ENCODE results near the gene CLIC5. TPM values are rescaled to one million over a fixed set of nuclear protein-coding genes. Genes with fewer than 3 reads are reported as not detected.

CLIC5 gene
- total RNA-seq, 4 donors from 2014 or later = 1.2 to 1.9 (median 1.4) TPM

DNA sequence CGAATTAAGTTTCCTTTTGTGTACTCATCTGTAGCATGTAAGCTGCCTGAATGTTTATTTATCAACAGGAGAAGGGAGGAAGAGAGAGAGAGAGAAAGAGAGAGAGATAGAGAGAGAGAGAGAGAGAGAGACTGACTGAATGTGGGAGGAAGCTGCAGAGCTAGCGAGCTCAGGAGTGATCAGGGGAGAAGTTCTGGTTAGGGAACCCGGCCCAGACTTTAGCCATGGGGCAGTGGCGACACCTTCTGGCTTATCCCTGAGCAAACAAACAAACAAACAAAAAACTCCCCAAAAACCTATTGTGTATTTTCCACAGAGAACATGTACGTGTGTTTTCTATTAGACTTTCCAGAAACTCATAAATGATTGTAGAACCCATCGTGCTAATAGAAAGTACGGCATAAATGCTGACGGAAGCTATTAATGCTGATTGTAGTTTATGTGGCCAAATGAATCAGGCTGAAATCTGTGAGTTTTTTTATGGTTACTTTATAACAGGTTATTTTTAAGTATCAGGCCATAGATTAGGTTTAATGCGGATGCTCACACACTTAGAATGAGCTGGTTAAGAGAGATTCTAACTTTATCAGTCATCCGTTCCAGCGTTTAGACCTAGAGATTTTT, 92.8 kb downstream of the CLIC5 start:
- TF ChIP-seq POLR2A (IDR thresholded peaks at IDR 0.05) = no peak
- TF ChIP-seq, protein P1, sequence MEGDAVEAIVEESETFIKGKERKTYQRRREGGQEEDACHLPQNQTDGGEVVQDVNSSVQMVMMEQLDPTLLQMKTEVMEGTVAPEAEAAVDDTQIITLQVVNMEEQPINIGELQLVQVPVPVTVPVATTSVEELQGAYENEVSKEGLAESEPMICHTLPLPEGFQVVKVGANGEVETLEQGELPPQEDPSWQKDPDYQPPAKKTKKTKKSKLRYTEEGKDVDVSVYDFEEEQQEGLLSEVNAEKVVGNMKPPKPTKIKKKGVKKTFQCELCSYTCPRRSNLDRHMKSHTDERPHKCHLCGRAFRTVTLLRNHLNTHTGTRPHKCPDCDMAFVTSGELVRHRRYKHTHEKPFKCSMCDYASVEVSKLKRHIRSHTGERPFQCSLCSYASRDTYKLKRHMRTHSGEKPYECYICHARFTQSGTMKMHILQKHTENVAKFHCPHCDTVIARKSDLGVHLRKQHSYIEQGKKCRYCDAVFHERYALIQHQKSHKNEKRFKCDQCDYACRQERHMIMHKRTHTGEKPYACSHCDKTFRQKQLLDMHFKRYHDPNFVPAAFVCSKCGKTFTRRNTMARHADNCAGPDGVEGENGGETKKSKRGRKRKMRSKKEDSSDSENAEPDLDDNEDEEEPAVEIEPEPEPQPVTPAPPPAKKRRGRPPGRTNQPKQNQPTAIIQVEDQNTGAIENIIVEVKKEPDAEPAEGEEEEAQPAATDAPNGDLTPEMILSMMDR (IDR thresholded peaks at IDR 0.05) = peak in 1 of 3 donors; percentile 74
- no peak overlapping the region for H3K4me3 ChIP-seq (ENCODE audit: low read depth, poor library complexity, severe bottlenecking)
- intact Hi-C loops (cut with DNase I; ENCODE audit: low total_unique reads) = loop anchor here (5.0 to 10.0 kb wide), 2 partner anchors 1268 to 1446 kb away; no protein-coding TSS in a partner anchor
- DNase-seq (ENCODE audit: low spot score in 2 of 2) = peak; percentile 66 to 92
- WGBS, 2 donors = 34 to 35% methylated on average over 11 of the region's 11 CpGs

DNA sequence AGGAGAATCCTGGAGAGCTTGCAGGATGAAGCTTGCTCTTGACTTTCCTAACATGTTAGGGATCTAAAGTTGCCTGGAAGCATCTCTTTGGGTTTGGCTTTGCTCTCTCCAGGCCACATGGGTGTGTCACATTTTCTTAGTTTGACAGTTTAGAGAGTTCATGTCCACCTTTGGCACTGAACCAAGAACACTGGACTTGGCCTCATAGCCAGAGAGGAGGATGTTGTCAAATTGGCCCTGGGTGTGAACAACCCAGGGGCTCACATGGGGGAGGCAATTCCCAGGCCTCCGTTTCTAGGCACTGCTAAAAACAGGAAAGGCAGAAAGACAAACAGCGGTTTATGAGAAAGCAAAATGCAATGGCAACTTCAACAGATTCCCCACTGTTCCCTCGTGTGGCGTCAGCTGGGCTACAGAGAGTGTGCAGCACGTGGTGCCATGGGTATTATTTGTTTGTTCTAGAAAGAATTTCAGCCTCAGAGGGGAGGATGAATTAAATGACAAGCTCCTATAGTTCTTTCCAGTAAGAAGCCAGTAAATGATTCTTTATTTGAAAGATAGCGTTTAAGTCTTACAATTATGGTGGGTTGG, 93.9 kb downstream of the CLIC5 start:
- no peak overlapping the region for H3K4me3 ChIP-seq (ENCODE audit: low read depth, poor library complexity, severe bottlenecking)
- TF ChIP-seq, protein P1 (IDR thresholded peaks at IDR 0.05) = no peak
- no peak for TF ChIP-seq POLR2A (IDR thresholded peaks at IDR 0.05)
- 59 to 72% methylated on average over 6 of the region's 6 CpGs for WGBS, 2 donors
- intact Hi-C loops (cut with DNase I; ENCODE audit: low total_unique reads) = loop anchor here (5.0 to 10.0 kb wide), 2 partner anchors 1267 to 1444 kb away; no protein-coding TSS in a partner anchor
- peak in 1 of 2 donors; percentile 72 for DNase-seq (ENCODE audit: low spot score in 2 of 2)

DNA sequence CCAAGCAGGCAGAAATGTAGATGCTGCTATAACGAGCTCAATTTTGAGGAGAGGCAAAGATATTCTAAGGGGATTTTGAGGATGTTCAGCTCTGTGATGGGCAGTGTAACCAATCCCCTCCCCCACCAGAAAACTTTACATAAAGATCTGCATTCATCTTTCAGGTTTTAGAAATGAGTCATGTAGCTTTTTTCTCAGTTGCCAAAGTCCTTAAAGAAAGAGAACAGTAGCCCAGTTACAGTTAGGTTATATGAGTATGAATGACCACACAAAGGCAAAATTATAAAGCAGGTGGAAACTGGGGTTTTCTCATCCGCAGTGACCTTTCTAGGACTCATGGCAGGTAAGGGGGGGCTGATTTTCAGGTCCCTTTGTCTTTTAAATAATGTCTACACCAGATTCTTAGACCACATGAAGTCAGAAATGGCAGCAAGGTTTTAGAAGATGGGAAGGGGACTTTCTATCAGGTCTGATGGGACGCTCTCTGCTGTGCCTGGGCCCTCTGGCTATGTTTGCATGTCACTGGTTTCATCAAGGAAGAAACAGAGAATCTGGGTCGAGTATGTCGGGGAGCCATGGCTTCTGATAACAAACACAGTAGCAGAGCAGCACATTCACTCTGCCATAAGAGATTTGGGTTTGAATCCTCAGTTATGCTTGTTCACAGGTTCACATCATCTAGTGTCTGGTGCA, 94.7 kb downstream of the CLIC5 start:
- TF ChIP-seq, protein P1 (IDR thresholded peaks at IDR 0.05) = no peak
- WGBS, 2 donors = 84% methylated on average over 5 of the region's 5 CpGs
- H3K4me3 ChIP-seq (ENCODE audit: low read depth, poor library complexity, severe bottlenecking) = no peak overlapping the region
- no peak for DNase-seq (ENCODE audit: low spot score in 2 of 2)
- intact Hi-C loops (cut with DNase I; ENCODE audit: low total_unique reads) = loop anchor here (5.0 to 10.0 kb wide), 2 partner anchors 1266 to 1444 kb away; no protein-coding TSS in a partner anchor

DNA sequence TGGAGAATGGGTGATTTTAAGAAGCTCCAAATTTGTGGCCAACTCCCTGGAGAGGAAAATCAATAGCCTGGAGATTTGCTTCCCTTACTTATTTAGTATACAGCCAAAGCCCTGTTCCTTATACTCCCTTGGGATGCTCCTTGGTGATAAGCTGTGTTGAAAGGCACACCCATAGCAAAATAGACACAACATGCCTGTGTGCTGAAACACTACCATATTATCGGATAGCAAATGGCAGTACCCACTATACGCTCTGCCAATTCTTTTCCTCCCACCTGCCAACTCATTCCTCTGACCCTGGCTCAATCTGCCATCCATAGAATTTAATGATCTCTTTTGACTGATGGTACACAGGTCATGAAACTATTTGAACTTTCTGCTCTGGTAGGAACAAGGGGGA, 98.2 kb downstream of the CLIC5 start:
- DNase-seq (ENCODE audit: low spot score in 2 of 2) = no peak
- intact Hi-C loops (cut with DNase I; ENCODE audit: low total_unique reads) = no loop called here
- 58 to 73% methylated on average over 2 of the region's 2 CpGs for WGBS, 2 donors
- TF ChIP-seq, protein P1 (IDR thresholded peaks at IDR 0.05) = no peak
- TF ChIP-seq POLR2A (IDR thresholded peaks at IDR 0.05) = no peak
- H3K4me3 ChIP-seq (ENCODE audit: low read depth, poor library complexity, severe bottlenecking) = no peak overlapping the region

- no peak for DNase-seq (ENCODE audit: low spot score in 2 of 2)
- no peak overlapping the region for H3K4me3 ChIP-seq (ENCODE audit: low read depth, poor library complexity, severe bottlenecking)
- intact Hi-C loops (cut with DNase I; ENCODE audit: low total_unique reads) = no loop called here
- WGBS, 2 donors = 62 to 63% methylated on average over 5 of the region's 5 CpGs
- TF ChIP-seq, protein P1 (IDR thresholded peaks at IDR 0.05) = no peak
- no peak for TF ChIP-seq POLR2A (IDR thresholded peaks at IDR 0.05)
These were observed 99.0 kb downstream of the CLIC5 start for GRCh38 chr6:45916692-45917091.
